SK-N-SH treated with all-trans-retinoic acid at 6 μM for 48 hours (cell line): ENCODE data around the gene HM13.
"Not testable (repeated sequence)": the region's sequence is repeated elsewhere in the genome, so short reads cannot be mapped to it uniquely, and the experiment has no call there.

Source experiments
- ATAC-seq: fragments of 200-7000 bp; cut with Tn5 transposase; 3 replicates; pipeline ENCODE4 v1.9.1; 2020; ENCODE audit warnings: mild to moderate bottlenecking, moderate library complexity
- ARNTL ChIP-seq: fragments of 450-650 bp; formaldehyde crosslinking; IDR thresholded peaks from 2 replicates; pipeline ENCODE4 v1.5.0; 2020; ENCODE audit warnings: low read depth, mild to moderate bottlenecking, moderate library complexity, borderline replicate concordance
- BACH2 ChIP-seq: fragments of 250-450 bp; sonication (Bioruptor Pico); IDR thresholded peaks from 2 replicates; pipeline ENCODE4 v1.9.0; 2021; ENCODE audit warnings: mild to moderate bottlenecking, borderline replicate concordance
- CSDC2 ChIP-seq: fragments of 250-450 bp; sonication (Bioruptor Pico); IDR thresholded peaks from 2 replicates; pipeline ENCODE4 v1.5.0; 2020; ENCODE audit warnings: mild to moderate bottlenecking, moderate library complexity
- ESRRG ChIP-seq: fragments of 250-450 bp; sonication (Bioruptor Pico); IDR thresholded peaks from 2 replicates; pipeline ENCODE4 v1.6.1; 2021; ENCODE audit warnings: mild to moderate bottlenecking
- GLIS3 ChIP-seq: fragments of 250-450 bp; sonication (Bioruptor Pico); IDR thresholded peaks from 2 replicates; pipeline ENCODE4 v1.5.0; 2020; ENCODE audit warnings: mild to moderate bottlenecking, moderate library complexity
- ISL1 ChIP-seq: fragments of 250-450 bp; sonication (Bioruptor Pico); IDR thresholded peaks from 2 replicates; pipeline ENCODE4 v2.1.2; 2022; ENCODE audit warnings: mild to moderate bottlenecking, moderate library complexity
- OSR1 ChIP-seq: fragments of 250-450 bp; sonication (Bioruptor Pico); IDR thresholded peaks from 2 replicates; pipeline ENCODE4 v1.8.0; 2022; ENCODE audit warnings: moderate library complexity, mild to moderate bottlenecking, inconsistent platforms
- PPARA ChIP-seq: fragments of 250-450 bp; sonication (Bioruptor Pico); IDR thresholded peaks from 2 replicates; pipeline ENCODE4 v1.5.0; 2020; ENCODE audit warnings: mild to moderate bottlenecking, borderline replicate concordance
- RARB ChIP-seq: fragments of 250-450 bp; sonication (Bioruptor Pico); IDR thresholded peaks from 2 replicates; pipeline ENCODE4 v1.8.0; 2021; ENCODE audit warnings: mild to moderate bottlenecking, moderate library complexity
- SNAI2 ChIP-seq: fragments of 250-450 bp; sonication (Bioruptor Pico); IDR thresholded peaks from 2 replicates; pipeline ENCODE4 v1.5.0; 2020; ENCODE audit warnings: mild to moderate bottlenecking, moderate library complexity
- TCF4 ChIP-seq: fragments of 250-450 bp; sonication (Bioruptor Pico); IDR thresholded peaks from 2 replicates; pipeline ENCODE4 v1.8.0; 2021; ENCODE audit warnings: mild to moderate bottlenecking, moderate library complexity, borderline replicate concordance
- TOX ChIP-seq: fragments of 250-450 bp; sonication (Bioruptor Pico); IDR thresholded peaks from 2 replicates; pipeline ENCODE4 v1.8.0; 2021; ENCODE audit warnings: mild to moderate bottlenecking, moderate library complexity, borderline replicate concordance
- ZC3H10 ChIP-seq: fragments of 250-450 bp; sonication (Bioruptor Pico); IDR thresholded peaks from 2 replicates; pipeline ENCODE4 v1.5.1; 2021; ENCODE audit warnings: mild to moderate bottlenecking, moderate library complexity
- ZFP3 ChIP-seq: fragments of 250-450 bp; sonication (Bioruptor Pico); IDR thresholded peaks from 2 replicates; pipeline ENCODE4 v1.5.0; 2020; ENCODE audit warnings: mild to moderate bottlenecking, moderate library complexity
- ZFP30 ChIP-seq: fragments of 450-650 bp; formaldehyde crosslinking; IDR thresholded peaks from 2 replicates; pipeline ENCODE4 v1.5.0; 2022; ENCODE audit warnings: mild to moderate bottlenecking, moderate library complexity
- ZNF565 ChIP-seq: fragments of 450-650 bp; formaldehyde crosslinking; conservative IDR thresholded peaks from 2 replicates; pipeline ENCODE4 v1.5.0; 2020; ENCODE audit warnings: low read depth, mild to moderate bottlenecking, moderate library complexity
- ZNF70 ChIP-seq: fragments of 450-650 bp; formaldehyde crosslinking; IDR thresholded peaks from 2 replicates; pipeline ENCODE4 v1.5.0; 2020; ENCODE audit warnings: mild to moderate bottlenecking, moderate library complexity
- ZNF8 ChIP-seq: fragments of 450-650 bp; formaldehyde crosslinking; IDR thresholded peaks from 2 replicates; pipeline ENCODE4 v1.5.0; 2020; ENCODE audit warnings: mild to moderate bottlenecking, moderate library complexity
- TF ChIP-seq, protein P1 (sequence below): fragments of 250-450 bp; sonication (Bioruptor Pico); IDR thresholded peaks from 2 replicates; pipeline ENCODE4 v1.5.1; 2021; ENCODE audit warnings: mild to moderate bottlenecking, moderate library complexity
- TF ChIP-seq, protein P2 (sequence below): fragments of 250-450 bp; sonication (Bioruptor Pico); IDR thresholded peaks from 2 replicates; pipeline ENCODE4 v1.8.0; 2021; ENCODE audit warnings: low read depth, mild to moderate bottlenecking, moderate library complexity, borderline replicate concordance
- TF ChIP-seq, protein P3 (sequence below): fragments of 250-450 bp; sonication (Bioruptor Pico); IDR thresholded peaks from 2 replicates; pipeline ENCODE4 v1.8.0; 2020; ENCODE audit warnings: mild to moderate bottlenecking, moderate library complexity, borderline replicate concordance
- TF ChIP-seq, protein P4 (sequence below): fragments of 250-450 bp; sonication (Bioruptor Pico); IDR thresholded peaks from 2 replicates; pipeline ENCODE4 v1.5.1; 2020; ENCODE audit warnings: low read depth, mild to moderate bottlenecking, moderate library complexity
- TF ChIP-seq, protein P5 (sequence below): fragments of 250-450 bp; sonication (Bioruptor Pico); IDR thresholded peaks from 2 replicates; pipeline ENCODE4 v1.5.0; 2020; ENCODE audit warnings: mild to moderate bottlenecking, moderate library complexity

Gene HM13

DNA sequence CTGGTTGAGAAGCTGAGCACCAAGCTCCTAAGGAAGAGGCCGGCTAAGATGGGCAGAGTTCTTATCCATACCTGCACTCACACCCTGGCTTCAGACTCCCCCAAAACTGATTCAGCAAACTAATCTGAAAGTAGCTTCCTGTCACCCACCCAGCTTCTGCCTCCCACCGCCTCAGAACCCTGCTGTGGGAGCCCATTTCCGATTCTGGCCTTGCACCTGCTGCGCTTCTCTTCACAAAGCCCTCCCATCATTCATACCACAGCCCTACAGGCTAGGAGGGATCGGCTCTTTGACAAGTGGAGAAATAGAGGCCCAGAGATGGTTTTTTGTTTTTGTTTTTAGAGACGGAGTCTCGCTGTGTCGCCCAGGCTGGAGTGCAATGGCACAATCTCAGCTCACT, 28.7 kb downstream of the HM13 start (continued):
- no peak for TF ChIP-seq PPARA (CRISPR knock-in tag)
- no peak for TF ChIP-seq ZFP30 (CRISPR knock-in tag)

DNA sequence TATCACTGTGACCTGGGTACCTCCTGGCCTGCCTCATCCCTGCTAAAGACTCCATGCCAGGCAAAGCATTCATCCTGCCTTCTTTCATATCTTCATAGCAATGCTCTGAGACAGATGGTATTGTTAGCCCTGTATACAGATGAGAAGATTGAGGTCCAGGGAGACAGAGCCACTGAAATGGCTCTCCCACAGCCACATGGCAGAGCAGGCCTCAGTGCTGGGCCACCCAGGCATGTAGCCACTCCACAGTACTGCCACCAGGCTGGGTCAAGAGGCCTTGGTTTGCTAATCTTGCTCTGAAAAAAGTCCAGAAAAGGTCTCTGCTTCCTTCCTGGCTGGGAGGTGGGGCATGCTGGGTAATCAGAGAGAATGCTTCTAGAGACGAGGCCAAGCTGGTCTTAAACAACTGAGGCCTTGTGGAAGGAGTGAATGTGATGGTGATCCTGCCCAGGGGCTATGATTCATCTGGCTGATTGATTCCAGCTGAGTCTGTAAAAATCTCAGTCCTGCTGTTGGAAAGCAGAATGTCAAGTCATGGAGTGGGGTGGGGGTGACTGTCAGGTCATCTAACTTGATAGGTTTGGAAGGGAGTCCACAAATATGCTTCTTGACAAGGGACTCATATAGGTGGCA, 29.8 kb downstream of the HM13 start:
- TF ChIP-seq ZNF565 (CRISPR knock-in tag) (no peak), SNAI2 (CRISPR knock-in tag) (no peak), TCF4 (CRISPR knock-in tag) (peak; percentile 45; the same call in 1 of the 2 replicates), ESRRG (no peak), ZC3H10 (CRISPR knock-in tag) (no peak), ZFP3 (0 out of 2 replicates have a peak, but pooled peaks have one; percentile 46), PPARA (CRISPR knock-in tag) (no peak), ARNTL (no peak), ZFP30 (CRISPR knock-in tag) (no peak), CSDC2 (CRISPR knock-in tag) (no peak), ZNF70 (CRISPR knock-in tag) (no peak), ISL1 (CRISPR knock-in tag) (peak; percentile 6; the same call in 1 of the 2 replicates), RARB (CRISPR knock-in tag) (0 out of 2 replicates have a peak, but pooled peaks have one; percentile 47), OSR1 (CRISPR knock-in tag) (no peak), TOX (CRISPR knock-in tag) (no peak), BACH2 (no peak), GLIS3 (CRISPR knock-in tag) (no peak), ZNF8 (CRISPR knock-in tag) (no peak)
- TF ChIP-seq, protein P1, sequence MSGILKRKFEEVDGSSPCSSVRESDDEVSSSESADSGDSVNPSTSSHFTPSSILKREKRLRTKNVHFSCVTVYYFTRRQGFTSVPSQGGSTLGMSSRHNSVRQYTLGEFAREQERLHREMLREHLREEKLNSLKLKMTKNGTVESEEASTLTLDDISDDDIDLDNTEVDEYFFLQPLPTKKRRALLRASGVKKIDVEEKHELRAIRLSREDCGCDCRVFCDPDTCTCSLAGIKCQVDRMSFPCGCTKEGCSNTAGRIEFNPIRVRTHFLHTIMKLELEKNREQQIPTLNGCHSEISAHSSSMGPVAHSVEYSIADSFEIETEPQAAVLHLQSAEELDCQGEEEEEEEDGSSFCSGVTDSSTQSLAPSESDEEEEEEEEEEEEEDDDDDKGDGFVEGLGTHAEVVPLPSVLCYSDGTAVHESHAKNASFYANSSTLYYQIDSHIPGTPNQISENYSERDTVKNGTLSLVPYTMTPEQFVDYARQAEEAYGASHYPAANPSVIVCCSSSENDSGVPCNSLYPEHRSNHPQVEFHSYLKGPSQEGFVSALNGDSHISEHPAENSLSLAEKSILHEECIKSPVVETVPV (CRISPR knock-in tag): no peak
- TF ChIP-seq, protein P2, sequence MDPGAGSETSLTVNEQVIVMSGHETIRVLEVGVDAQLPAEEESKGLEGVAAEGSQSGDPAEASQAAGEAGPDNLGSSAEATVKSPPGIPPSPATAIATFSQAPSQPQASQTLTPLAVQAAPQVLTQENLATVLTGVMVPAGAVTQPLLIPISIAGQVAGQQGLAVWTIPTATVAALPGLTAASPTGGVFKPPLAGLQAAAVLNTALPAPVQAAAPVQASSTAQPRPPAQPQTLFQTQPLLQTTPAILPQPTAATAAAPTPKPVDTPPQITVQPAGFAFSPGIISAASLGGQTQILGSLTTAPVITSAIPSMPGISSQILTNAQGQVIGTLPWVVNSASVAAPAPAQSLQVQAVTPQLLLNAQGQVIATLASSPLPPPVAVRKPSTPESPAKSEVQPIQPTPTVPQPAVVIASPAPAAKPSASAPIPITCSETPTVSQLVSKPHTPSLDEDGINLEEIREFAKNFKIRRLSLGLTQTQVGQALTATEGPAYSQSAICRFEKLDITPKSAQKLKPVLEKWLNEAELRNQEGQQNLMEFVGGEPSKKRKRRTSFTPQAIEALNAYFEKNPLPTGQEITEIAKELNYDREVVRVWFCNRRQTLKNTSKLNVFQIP (CRISPR knock-in tag): no peak
- TF ChIP-seq, protein P3, sequence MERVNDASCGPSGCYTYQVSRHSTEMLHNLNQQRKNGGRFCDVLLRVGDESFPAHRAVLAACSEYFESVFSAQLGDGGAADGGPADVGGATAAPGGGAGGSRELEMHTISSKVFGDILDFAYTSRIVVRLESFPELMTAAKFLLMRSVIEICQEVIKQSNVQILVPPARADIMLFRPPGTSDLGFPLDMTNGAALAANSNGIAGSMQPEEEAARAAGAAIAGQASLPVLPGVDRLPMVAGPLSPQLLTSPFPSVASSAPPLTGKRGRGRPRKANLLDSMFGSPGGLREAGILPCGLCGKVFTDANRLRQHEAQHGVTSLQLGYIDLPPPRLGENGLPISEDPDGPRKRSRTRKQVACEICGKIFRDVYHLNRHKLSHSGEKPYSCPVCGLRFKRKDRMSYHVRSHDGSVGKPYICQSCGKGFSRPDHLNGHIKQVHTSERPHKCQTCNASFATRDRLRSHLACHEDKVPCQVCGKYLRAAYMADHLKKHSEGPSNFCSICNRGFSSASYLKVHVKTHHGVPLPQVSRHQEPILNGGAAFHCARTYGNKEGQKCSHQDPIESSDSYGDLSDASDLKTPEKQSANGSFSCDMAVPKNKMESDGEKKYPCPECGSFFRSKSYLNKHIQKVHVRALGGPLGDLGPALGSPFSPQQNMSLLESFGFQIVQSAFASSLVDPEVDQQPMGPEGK (CRISPR knock-in tag): 0 out of 2 replicates have a peak, but pooled peaks have one; percentile 31
- TF ChIP-seq, protein P4, sequence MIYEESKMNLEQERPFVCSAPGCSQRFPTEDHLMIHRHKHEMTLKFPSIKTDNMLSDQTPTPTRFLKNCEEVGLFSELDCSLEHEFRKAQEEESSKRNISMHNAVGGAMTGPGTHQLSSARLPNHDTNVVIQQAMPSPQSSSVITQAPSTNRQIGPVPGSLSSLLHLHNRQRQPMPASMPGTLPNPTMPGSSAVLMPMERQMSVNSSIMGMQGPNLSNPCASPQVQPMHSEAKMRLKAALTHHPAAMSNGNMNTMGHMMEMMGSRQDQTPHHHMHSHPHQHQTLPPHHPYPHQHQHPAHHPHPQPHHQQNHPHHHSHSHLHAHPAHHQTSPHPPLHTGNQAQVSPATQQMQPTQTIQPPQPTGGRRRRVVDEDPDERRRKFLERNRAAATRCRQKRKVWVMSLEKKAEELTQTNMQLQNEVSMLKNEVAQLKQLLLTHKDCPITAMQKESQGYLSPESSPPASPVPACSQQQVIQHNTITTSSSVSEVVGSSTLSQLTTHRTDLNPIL: no peak
- TF ChIP-seq, protein P5, sequence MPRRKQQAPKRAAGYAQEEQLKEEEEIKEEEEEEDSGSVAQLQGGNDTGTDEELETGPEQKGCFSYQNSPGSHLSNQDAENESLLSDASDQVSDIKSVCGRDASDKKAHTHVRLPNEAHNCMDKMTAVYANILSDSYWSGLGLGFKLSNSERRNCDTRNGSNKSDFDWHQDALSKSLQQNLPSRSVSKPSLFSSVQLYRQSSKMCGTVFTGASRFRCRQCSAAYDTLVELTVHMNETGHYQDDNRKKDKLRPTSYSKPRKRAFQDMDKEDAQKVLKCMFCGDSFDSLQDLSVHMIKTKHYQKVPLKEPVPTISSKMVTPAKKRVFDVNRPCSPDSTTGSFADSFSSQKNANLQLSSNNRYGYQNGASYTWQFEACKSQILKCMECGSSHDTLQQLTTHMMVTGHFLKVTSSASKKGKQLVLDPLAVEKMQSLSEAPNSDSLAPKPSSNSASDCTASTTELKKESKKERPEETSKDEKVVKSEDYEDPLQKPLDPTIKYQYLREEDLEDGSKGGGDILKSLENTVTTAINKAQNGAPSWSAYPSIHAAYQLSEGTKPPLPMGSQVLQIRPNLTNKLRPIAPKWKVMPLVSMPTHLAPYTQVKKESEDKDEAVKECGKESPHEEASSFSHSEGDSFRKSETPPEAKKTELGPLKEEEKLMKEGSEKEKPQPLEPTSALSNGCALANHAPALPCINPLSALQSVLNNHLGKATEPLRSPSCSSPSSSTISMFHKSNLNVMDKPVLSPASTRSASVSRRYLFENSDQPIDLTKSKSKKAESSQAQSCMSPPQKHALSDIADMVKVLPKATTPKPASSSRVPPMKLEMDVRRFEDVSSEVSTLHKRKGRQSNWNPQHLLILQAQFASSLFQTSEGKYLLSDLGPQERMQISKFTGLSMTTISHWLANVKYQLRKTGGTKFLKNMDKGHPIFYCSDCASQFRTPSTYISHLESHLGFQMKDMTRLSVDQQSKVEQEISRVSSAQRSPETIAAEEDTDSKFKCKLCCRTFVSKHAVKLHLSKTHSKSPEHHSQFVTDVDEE (CRISPR knock-in tag): no peak
- ATAC-seq: peak; percentile 88

DNA sequence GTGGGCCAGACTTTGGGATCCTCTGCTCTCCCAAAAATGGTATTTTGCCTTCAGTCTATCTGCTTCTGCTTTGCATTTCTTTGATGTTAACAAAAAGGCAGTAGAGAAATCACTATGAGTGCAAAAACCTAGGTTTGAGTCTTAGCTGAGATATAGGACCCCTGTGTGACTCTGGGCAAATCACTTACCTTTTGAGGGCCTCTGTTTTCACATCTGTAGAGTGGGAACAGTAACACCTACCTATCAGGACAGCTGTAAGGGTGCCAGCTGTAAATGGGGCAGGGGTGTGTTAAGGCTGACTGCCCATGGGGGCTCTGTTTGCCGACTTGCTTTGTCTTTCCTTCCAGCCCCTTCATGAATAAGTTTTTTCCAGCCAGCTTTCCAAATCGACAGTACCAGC, 30.4 kb downstream of the HM13 start:
- ATAC-seq: no peak
- TF ChIP-seq, protein P4: no peak
- TF ChIP-seq PPARA (CRISPR knock-in tag): no peak
- TF ChIP-seq, protein P5 (CRISPR knock-in tag): no peak

DNA sequence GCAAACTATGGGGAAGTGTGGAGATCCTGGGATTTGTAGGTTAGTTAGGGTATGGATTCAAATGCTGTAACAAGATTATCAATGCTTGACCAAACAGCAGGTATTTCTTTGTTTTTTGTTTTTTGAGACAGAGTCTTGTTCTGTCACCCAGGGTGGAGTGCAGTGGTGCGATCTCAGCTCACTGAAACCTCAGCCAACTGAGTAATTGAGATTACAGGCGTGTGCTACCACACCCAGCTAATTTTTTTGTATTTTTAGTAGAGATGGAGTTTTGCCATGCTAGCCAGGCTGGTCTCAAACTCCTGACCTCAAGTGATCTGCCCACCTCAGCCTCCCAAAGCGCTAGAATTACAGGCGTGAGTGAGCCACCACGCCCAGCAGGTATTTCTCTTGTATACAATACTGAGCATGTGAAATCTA, 31.4 kb downstream of the HM13 start:
- ATAC-seq: not testable (repeated sequence)
